Sciatic nerve (tissue), 2 donors: ENCODE data around the gene TSSK3. TPM values are rescaled to one million over a fixed set of nuclear protein-coding genes. Genes with fewer than 3 reads are reported as not detected.
"Not testable (repeated sequence)": the region's sequence is repeated elsewhere in the genome, so short reads cannot be mapped to it uniquely, and the experiment has no call there.

ENCODE experiments used
- ATAC-seq: fragments of 200-7000 bp; cut with Tn5 transposase; one replicate; pipeline ENCODE4 v1.9.1; 2020; ENCODE audit warnings: mild to moderate bottlenecking, moderate library complexity
- DNase-seq: peaks from one replicate; pipeline ENCODE4 v3.0.0-alpha.2; 2020; ENCODE audit warnings: low spot score
- intact Hi-C: fragments of 100-400 bp; cut with DNase I; formaldehyde crosslinking; loops from one replicate; pipeline ENCODE4 v1.14.2; 2022
- total RNA-seq: library from RNA; stranded (reverse); fragmentation: NEBNext Ultra II Directional; extraction: Animal tissue kit (Norgen Biotek cat#: 25700); gene quantifications from one replicate; pipeline ENCODE4 v1.2.1, GENCODE V29; 2021
- donor health status: DM: no; HTN: no; CAD: no.
- donor health status: DM: no; HTN: no; CAD: no.

TSSK3 gene
- total RNA-seq, 1 donor from 2014 or later = 5.1 TPM

GRCh38 chr1:32355778-32356177 lies 6.6 kb upstream of the TSSK3 start:
- DNase-seq, ATAC-seq, intact Hi-C loops: not testable (repeated sequence)

DNA sequence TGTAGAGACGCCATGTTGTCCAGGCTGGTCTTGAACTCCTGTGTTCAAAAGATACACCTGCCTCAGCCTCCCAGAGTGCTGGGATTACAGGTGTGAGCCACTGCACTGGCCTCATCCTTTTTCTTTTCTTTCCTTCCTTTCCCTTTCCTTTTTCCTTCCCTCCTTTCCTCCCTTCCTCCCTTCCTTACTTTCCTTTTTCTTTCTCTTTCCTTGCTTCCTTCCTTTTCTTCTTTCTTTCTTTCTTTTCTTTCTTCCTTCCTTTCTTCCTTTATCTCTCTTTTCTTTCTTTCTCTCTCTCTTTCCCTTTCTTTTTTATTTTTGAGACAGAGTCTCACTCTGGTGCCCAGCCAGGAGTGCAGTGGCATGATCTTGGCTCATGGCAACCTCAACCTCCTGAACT lies 5.9 kb upstream of the TSSK3 start:
- ATAC-seq (no peak), DNase-seq (no peak)
- intact Hi-C loops = no loop called here

DNA sequence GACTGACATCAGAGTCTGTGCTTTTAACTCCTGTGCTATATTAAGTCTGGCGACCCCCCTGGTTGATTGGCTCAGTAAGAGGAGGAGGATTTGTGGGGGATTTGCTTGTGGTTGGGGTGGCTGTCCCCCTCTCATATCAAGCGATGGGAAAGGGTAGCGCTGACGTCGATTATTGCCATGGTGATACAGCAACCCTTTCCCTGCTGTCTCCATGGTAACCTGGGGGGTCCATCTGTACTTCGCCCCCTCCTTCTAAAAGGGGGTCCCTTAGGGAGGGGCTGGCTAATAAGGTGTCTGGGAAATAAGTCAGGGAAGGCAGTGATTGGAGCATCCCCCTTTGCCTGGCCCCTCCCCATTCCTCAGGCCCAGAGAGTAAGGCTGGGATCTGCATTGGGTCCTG lies 4.7 kb upstream of the TSSK3 start:
- intact Hi-C loops = no loop called here
- DNase-seq (no peak), ATAC-seq (no peak)

DNA sequence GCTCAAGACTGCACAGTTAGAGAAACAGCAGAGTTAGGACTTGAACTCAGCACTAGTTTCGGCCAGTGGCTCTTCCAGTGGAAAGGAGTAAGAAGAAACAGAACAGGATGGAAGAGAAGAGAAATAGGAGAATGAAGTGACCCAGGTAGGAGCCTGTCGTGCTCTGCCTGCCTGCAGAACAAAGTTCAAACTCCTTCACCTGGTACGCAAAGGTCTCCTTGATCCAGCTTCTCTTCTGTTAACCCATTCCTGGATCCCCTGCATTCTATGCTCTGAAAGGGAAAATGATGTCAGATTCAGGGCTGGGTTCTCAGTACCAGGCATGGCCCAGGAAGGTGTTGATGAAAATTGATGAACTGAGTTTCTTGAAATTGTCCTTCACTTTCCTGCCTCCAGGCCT lies 3.9 kb upstream of the TSSK3 start:
- ATAC-seq (no peak), DNase-seq (no peak)
- intact Hi-C loops = no loop called here

DNA sequence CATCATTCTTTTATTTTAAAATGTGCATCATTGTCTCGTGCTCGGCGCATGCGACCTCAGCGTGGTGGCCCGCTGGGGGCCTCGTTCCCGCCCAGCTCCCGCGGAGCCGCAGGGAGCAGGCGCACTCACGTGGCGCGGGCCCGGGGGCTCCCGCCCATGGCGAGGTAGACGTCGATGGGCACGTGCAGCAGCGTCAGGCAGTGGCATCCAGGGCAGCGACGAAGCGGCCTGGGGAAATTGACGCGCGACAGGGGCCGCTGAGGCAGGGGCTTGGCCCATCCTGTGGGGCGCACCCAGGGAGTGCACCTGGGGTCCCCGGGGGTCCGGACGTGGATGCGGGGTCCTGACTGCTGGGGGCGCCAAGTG lies 1.0 kb upstream of the TSSK3 start:
- intact Hi-C loops = no loop called here
- ATAC-seq = peak; percentile 65

DNA sequence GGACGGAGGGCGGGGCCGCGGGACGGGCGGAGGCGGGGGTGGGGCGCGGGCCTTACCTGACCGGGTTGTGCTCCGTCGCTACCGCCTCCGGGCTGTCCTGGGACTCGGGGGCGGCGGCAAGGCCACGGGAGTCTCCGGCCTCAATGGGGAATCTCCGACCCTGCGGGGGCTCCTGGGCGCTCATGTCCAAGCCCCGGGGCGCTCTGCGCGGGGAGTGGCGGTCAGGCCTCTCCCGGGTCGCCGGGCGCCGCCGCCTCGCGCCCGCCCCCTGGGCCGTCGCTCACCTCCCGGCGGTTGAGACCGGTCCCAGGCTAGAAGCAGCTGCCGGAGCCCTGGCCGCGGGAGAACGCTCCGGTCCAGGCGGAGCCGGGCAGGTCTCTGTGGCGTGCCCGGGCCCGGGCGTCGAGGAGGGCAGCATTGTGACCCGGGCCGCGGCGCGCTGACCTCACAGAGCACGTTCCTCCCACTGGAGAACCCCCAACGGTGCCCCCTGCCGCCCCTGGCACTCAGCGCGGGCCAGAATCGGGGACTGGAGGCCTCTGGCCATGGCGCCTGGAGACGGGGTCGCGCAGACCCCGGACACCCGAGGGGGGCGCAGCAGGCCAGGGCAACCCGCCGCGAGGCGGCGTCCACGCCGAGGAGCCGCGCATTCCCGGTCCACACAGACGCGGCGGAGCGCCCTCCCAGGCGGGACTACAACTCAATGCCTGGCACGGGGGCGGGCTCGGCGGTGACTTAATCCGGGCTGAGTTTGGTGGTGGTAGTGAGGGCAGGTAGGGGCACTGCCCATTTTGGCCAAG lies 465 bp upstream of the TSSK3 start:
- DNase-seq = peak; percentile 82
- ATAC-seq = peak; percentile 66
- intact Hi-C loops = no loop called here

More for the DNA sequence above, 1.0 kb upstream of the TSSK3 start:
- peak; percentile 64 for DNase-seq

- intact Hi-C loops = no loop called here
- DNase-seq (no peak), ATAC-seq (no peak)
Measured at GRCh38 chr1:32363713-32364112, 1.4 kb downstream of the TSSK3 start.

DNA sequence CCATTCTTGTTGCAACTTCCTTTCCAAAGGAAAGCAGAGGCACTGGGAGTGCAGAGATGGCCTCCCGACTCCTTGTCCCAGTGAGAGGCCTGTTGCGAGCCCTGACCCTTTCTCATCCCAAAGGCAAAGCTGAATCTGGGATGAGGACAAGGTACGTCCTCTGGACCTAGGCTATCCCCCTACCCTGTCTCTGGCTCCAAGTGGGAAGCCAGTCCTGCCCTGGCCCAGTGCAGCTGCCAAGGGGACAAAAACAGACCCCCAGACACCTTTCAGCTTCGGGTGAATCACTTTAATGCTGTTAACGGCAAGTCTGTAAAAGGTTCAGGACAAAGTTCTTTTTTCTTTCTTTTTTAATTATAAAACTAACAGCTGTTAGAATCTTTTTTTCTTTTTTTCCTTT lies 2.5 kb downstream of the TSSK3 start:
- intact Hi-C loops = loop anchor here (5.0 kb wide), 1 partner anchor 942 kb away; no protein-coding TSS in a partner anchor
- ATAC-seq (no peak), DNase-seq (no peak)

- intact Hi-C loops = loop anchor here (5.0 kb wide), 1 partner anchor 942 kb away; no protein-coding TSS in a partner anchor
- ATAC-seq = no peak
- no peak for DNase-seq
Measured at GRCh38 chr1:32365445-32365844, 3.1 kb downstream of the TSSK3 start.

- DNase-seq (no peak), ATAC-seq (no peak)
- intact Hi-C loops = loop anchor here (5.0 kb wide), 1 partner anchor 939 kb away; no protein-coding TSS in a partner anchor
Measured at GRCh38 chr1:32367912-32368635, 5.7 kb downstream of the TSSK3 start.

GRCh38 chr1:32372149-32372756 lies 9.9 kb downstream of the TSSK3 start:
- intact Hi-C loops = no loop called here
- ATAC-seq = no peak
- DNase-seq = no peak

DNA sequence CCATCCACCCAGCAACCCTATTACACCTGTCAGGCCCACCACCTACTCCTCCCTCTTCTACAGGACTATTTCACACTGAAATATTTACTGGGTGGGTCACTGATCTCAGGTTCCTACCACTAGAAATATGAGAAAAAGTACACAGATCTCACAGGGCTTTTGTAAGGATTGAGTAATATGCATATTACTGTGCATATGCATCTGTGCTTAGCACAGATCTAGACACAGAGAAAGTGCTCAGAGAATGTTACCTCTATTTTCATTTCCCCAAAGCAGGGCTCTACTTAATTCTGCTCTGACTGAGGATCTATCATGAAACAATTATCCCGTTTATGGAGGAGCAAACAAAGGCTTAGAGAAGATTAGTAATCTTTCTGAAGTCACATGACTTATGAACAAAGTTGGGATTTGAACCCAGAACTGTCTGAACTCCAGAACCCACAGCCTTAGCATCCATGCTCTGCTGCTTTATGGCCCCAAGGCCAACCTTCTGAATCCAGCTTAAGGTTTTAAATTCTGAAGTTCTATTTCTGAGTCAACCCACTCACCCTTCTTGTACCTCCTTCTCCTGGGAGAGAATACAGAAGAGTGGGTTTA lies 11.8 kb downstream of the TSSK3 start:
- intact Hi-C loops = no loop called here
- no peak for ATAC-seq
- no peak for DNase-seq

- no peak for DNase-seq
- no peak for ATAC-seq
- intact Hi-C loops = no loop called here
Measured at GRCh38 chr1:32376199-32376598, 13.9 kb downstream of the TSSK3 start.

DNA sequence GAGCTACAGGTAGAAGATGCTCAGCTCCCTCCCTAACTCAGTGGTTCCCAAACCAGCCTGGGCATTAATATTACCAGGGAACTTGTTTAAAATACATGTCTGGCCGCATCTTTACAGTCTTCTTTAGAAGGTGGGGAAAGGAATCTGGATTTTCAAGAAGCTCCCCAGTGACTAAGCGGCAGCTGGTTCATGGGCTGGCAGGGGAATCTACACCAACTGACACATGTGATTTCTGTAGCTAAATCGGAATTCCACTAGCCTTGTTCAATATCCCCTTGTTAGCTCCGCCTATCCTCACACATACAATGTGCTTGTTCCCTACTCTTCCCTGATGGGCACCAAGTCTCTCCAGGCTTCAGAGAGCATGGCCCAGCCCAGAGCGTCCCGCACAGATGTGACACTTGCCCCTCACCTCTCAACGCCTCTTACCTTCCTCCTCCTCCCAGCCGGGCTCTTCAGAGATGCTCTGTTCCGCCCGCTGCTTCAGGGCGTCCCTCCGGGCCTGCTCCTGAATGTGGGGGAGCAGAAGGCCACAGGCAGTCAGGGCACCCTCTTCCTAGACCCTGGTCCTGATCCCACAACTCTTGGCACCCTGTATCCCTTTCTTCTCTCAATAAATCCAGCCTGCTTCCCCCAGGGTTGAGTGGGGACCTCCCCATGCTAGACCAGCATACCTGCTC lies 15.3 kb downstream of the TSSK3 start:
- intact Hi-C loops = no loop called here
- DNase-seq = no peak
- ATAC-seq = no peak

GRCh38 chr1:32380057-32380456 lies 17.7 kb downstream of the TSSK3 start:
- ATAC-seq = no peak
- no peak for DNase-seq
- intact Hi-C loops = no loop called here

- intact Hi-C loops = no loop called here
- ATAC-seq (no peak), DNase-seq (no peak)
Measured at GRCh38 chr1:32386676-32387392, 24.5 kb downstream of the TSSK3 start.

DNA sequence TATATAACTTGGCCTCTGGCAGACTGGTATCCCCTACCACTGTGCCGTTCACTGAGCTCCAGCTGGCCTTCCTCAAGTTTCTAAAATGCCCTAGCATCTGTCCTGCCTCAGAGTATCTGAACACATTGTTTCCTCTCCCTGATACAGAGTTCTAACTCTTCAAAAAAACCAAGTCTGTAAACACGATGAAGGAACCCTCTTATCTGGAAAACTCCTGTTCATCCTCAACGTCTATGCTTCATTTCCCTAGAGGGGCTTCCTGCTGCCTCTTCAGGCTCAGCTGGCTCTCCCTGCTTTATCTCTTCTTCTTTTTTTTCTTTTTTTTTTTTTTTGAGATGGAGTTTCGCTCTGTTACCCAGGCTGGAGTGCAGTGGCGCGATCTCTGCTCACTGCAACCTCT lies 26.3 kb downstream of the TSSK3 start:
- intact Hi-C loops = no loop called here
- DNase-seq = no peak
- ATAC-seq = no peak
